Tibial nerve (tissue), 4 donors: ENCODE measurements around the gene LMO7. TPM values are rescaled to one million over a fixed set of nuclear protein-coding genes. Genes with fewer than 3 reads are reported as not detected.

Source experiments
- DNase-seq, 2 donors: peaks; one replicate each; pipeline ENCODE4 v3.0.0-alpha.2; 2019; ENCODE audit warnings: low spot score in 2 of 2
- H3K27ac ChIP-seq, 4 donors: fragments of 200-600 bp; sonication (generic) in 3 of 4; one replicate each; pipeline ENCODE4 v1.5.1; 2017 to 2019; ENCODE audit warnings: mild to moderate bottlenecking in 1 of 4
- H3K27me3 ChIP-seq, 2 donors: fragments of 200-600 bp; sonication (generic) in 1 of 2; one replicate each; pipeline versions ENCODE4 v1.5.1 to v1.6.0; 2017 to 2019
- H3K36me3 ChIP-seq, 3 donors: fragments of 200-600 bp; sonication (generic); one replicate each; pipeline ENCODE4 v1.5.1; 2018 to 2019
- H3K4me1 ChIP-seq, 4 donors: fragments of 200-600 bp; sonication (generic) in 3 of 4; one replicate each; pipeline ENCODE4 v1.5.1; 2017 to 2019
- H3K4me3 ChIP-seq, 4 donors: fragments of 200-600 bp; sonication (generic) in 3 of 4; one replicate each; pipeline ENCODE4 v1.5.1; 2017 to 2019; ENCODE audit warnings: mild to moderate bottlenecking in 1 of 4, moderate library complexity in 1 of 4
- H3K9me3 ChIP-seq, 4 donors: fragments of 200-600 bp; sonication (generic) in 3 of 4; one replicate each; pipeline ENCODE4 v1.5.1; 2017 to 2019
- EP300 ChIP-seq, 2 donors: sonication (generic); formaldehyde crosslinking; IDR thresholded peaks; one replicate each; pipeline ENCODE4 v1.6.1; 2017; ENCODE audit warnings: antibody characterized with exemption in 2 of 2, mild to moderate bottlenecking in 1 of 2
- POLR2A ChIP-seq, 2 donors: fragments of 450-650 bp; IDR thresholded peaks; one replicate each; pipeline ENCODE4 v1.6.1; 2017; ENCODE audit warnings: antibody characterized with exemption in 2 of 2, mild to moderate bottlenecking in 2 of 2, moderate library complexity in 2 of 2
- WGBS, 2 donors: methylation state at CpG; one replicate each; pipeline ENCODE4 v1.1.5; 2018; 5-methylcytosine and 5-hydroxymethylcytosine counted together
- total RNA-seq, 4 donors: library from RNA; depleted of rRNA; stranded (reverse); fragments of >200 nt; gene quantifications; one replicate each; pipeline ENCODE4 v1.1.0, GENCODE V29; 2016
- TF ChIP-seq, protein P1 (sequence below), 5 experiments: fragments of 200-600 bp in 3 of 5; fragments of 450-650 bp in 2 of 5; sonication (generic) in 3 of 5; IDR thresholded peaks; one replicate each; pipeline ENCODE4 v1.5.1; 2016 to 2019; ENCODE audit warnings: antibody characterized with exemption in 5 of 5, mild to moderate bottlenecking in 3 of 5, moderate library complexity in 2 of 5

The LMO7 gene
- total RNA-seq, 4 donors from 2014 or later, result 149 to 311 (median 236) TPM

DNA sequence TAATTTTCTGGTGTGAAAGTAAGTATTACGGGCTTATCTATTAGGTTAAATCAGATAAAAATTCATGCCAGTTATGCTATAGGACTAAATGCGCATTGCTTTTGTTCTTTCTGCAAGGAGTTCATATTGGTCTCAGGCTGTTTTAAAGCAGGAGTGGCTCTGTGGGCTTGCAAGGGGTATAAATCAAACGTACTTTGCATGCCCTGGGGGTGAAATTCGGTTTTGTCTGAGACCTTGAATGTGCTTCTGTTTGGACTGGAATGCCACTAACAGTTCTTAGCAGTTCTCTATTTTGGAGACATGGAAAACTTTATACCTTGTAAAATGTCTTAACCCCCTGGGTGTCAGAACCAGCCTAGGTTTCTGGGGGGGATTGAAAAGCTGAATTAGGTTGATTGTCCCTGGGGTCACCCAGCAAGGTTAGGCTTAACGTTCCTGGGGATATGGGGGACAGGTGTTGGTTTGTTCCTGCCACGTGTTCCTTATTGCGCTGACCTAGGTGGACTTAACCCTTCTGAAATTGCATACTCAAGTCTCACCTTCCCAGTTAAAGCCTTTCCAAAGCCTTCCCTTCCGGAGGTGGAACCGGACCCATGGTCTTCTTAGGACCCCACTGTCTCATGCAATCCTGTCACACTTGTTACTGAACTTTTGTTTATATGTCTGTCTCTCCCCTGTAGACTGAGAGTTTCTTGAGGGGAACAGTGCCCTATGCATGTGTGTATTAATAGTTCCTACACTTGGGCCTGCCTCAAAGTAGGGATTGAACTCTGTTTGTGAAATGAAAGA, 182.2 kb downstream of the LMO7 start:
- TF ChIP-seq POLR2A (IDR thresholded peaks at IDR 0.05), result no peak
- no peak for TF ChIP-seq EP300 (IDR thresholded peaks at IDR 0.05)
- TF ChIP-seq, protein P1, sequence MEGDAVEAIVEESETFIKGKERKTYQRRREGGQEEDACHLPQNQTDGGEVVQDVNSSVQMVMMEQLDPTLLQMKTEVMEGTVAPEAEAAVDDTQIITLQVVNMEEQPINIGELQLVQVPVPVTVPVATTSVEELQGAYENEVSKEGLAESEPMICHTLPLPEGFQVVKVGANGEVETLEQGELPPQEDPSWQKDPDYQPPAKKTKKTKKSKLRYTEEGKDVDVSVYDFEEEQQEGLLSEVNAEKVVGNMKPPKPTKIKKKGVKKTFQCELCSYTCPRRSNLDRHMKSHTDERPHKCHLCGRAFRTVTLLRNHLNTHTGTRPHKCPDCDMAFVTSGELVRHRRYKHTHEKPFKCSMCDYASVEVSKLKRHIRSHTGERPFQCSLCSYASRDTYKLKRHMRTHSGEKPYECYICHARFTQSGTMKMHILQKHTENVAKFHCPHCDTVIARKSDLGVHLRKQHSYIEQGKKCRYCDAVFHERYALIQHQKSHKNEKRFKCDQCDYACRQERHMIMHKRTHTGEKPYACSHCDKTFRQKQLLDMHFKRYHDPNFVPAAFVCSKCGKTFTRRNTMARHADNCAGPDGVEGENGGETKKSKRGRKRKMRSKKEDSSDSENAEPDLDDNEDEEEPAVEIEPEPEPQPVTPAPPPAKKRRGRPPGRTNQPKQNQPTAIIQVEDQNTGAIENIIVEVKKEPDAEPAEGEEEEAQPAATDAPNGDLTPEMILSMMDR (IDR thresholded peaks at IDR 0.05), result no peak
- Histone ChIP-seq H3K27me3 (no peaks in the 10 kb centered on the region), H3K27ac (no peak overlapping the region), H3K4me1 (peaks cover 0 to 3% (median 0%) of the 10 kb centered on the region in 4 donors), H3K4me3 (no peak overlapping the region), H3K9me3 (no peaks in the 10 kb centered on the region), H3K36me3 (peaks cover 0 to 10% (median 0%) of the 10 kb centered on the region in 3 donors)
- no peak for DNase-seq
- 71 to 74% methylated on average over 9 of the region's 9 CpGs for WGBS, 2 donors

DNA sequence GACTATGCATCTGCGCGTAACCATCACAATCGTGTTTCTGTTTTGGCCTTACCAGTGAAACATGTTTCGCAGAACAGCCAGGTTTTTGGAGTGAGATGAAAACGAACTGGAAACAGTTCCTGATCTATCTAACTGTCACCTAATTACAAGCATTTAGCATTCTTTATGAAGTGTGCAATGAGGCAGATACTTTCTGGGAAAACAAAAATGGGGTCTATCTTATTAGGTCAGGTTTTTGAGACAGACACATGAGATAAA, 182.8 kb downstream of the LMO7 start:
- Histone ChIP-seq H3K4me3 (no peak overlapping the region), H3K9me3 (no peaks in the 10 kb centered on the region), H3K27ac (no peak overlapping the region), H3K27me3 (no peaks in the 10 kb centered on the region), H3K36me3 (peaks cover 0 to 10% (median 0%) of the 10 kb centered on the region in 3 donors), H3K4me1 (no peaks in the 10 kb centered on the region)
- DNase-seq, result no peak
- WGBS, 2 donors, result 74 to 86% methylated on average over 5 of the region's 5 CpGs
- TF ChIP-seq, protein P1 (IDR thresholded peaks at IDR 0.05), result no peak
- TF ChIP-seq EP300 (IDR thresholded peaks at IDR 0.05), result no peak
- no peak for TF ChIP-seq POLR2A (IDR thresholded peaks at IDR 0.05)

DNA sequence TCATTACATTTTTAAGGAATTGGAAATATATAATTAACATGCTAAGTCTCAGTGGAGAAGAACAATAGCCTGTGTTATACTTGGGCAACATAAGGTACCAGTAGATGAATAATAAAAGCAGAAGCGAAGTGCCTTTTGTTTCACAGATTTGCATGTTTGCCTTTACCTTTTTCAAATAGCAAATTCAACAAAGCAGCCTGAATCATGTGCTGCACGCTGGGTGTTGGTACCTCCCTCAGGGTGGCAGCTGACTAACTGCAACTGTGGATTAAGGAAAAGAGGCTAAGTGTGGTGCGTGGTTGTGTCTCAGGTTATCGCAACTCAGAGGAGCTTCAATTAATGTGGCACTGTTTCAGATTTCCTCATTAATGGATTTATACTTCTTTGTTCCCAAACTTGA, 189.0 kb downstream of the LMO7 start:
- no peak overlapping the region for H3K27ac ChIP-seq
- H3K4me1 ChIP-seq, result no peaks in the 10 kb centered on the region
- H3K4me3 ChIP-seq, result no peak overlapping the region
- WGBS, 2 donors, result 92 to 95% methylated on average over 4 of the region's 4 CpGs
- H3K9me3 ChIP-seq, result no peaks in the 10 kb centered on the region
- DNase-seq, result no peak
- no peaks in the 10 kb centered on the region for H3K27me3 ChIP-seq
- TF ChIP-seq, protein P1 (IDR thresholded peaks at IDR 0.05), result no peak
- TF ChIP-seq EP300 (IDR thresholded peaks at IDR 0.05) (no peak), POLR2A (IDR thresholded peaks at IDR 0.05) (no peak)
- peaks cover 0 to 22% (median 0%) of the 10 kb centered on the region in 3 donors for H3K36me3 ChIP-seq

DNA sequence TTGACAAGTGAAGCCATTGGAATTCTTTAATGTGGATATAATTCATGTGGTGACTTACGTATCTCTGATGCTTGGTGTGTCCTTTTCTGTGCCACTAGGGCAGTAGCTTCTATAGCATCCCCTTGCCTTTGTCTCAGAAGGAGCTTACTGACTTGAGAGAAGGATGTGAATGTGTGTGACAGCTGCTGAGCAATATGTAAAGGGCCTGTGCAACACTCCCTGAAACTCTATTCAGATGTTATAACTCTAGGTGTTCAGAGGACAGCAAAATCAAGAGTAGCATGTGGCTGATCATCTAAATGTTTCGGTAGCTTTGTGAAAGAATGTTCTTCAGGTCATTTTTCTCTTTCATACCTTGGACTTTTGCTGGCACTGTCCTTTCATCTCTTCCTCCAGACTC, 189.5 kb downstream of the LMO7 start:
- no peak overlapping the region for H3K27ac ChIP-seq
- H3K4me1 ChIP-seq, result no peaks in the 10 kb centered on the region
- H3K4me3 ChIP-seq, result no peak overlapping the region
- 94 to 96% methylated on average over 2 of the region's 2 CpGs for WGBS, 2 donors
- peaks cover 0 to 22% (median 0%) of the 10 kb centered on the region in 3 donors for H3K36me3 ChIP-seq
- TF ChIP-seq EP300 (IDR thresholded peaks at IDR 0.05) (no peak), POLR2A (IDR thresholded peaks at IDR 0.05) (no peak)
- TF ChIP-seq, protein P1 (IDR thresholded peaks at IDR 0.05), result no peak
- H3K9me3 ChIP-seq, result no peaks in the 10 kb centered on the region
- DNase-seq, result no peak
- H3K27me3 ChIP-seq, result no peaks in the 10 kb centered on the region

DNA sequence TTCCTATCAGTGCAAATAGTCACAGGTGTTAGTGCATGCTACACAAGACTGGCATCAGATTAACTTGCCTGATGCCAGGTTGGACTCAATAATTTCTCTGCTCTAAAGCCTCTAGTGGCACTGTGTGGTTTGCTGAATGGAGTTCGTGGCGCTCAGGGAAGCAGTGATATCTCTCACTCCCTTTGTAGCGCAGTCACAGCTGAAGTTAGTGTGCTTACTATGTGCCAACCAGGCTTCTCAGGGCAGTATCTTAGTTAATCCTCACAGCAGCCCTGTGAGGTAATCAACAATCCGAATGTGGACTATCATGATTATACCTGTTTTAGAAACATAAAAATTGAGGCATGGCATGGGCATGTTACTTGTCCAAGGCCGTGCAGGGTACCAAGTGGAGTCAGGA, 190.3 kb downstream of the LMO7 start:
- Histone ChIP-seq H3K4me1 (no peaks in the 10 kb centered on the region), H3K27me3 (no peaks in the 10 kb centered on the region), H3K27ac (no peak overlapping the region), H3K9me3 (peaks cover 0 to 1% (median 0%) of the 10 kb centered on the region in 4 donors), H3K4me3 (no peak overlapping the region), H3K36me3 (peaks cover 0 to 24% (median 0%) of the 10 kb centered on the region in 3 donors)
- no peak for DNase-seq
- 97 to 98% methylated on average over 5 of the region's 5 CpGs for WGBS, 2 donors
- TF ChIP-seq, protein P1 (IDR thresholded peaks at IDR 0.05), result no peak
- TF ChIP-seq EP300 (IDR thresholded peaks at IDR 0.05) (no peak), POLR2A (IDR thresholded peaks at IDR 0.05) (no peak)
